Stimulated activated CD4-positive, alpha-beta T cell treated with anti-CD3 and anti-CD28 coated beads, Interleukin-2, amount 100 ng/mL, for 4 hours (primary cell): ENCODE results near the gene HECTD4.
"Not testable (repeated sequence)": the region's sequence is repeated elsewhere in the genome, so short reads cannot be mapped to it uniquely, and the experiment has no call there.

ENCODE experiments used
- DNase-seq: peaks from one replicate; pipeline ENCODE4 v3.0.0-alpha.2; 2020; ENCODE audit warnings: low read depth

Gene HECTD4

DNA sequence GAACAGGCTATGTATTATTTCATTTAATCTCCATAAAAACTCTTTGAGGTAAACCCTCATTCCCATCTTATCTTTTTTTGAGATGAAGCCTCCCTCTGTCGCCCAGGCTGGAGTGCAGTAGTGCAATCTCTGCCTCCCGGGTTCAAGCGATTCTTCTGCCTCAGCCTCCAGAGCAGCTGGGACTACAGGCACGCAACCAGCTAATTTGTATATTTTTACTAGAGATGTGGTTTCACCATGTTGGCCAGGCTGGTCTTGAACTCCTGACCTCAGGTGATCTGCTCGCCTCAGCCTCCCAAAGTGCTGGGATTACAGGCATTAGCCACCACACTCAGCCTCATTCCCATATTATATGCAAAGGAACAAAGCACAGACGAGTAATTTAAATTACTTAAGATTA, 25.5 kb upstream of the HECTD4 start:
- DNase-seq, result not testable (repeated sequence)

DNA sequence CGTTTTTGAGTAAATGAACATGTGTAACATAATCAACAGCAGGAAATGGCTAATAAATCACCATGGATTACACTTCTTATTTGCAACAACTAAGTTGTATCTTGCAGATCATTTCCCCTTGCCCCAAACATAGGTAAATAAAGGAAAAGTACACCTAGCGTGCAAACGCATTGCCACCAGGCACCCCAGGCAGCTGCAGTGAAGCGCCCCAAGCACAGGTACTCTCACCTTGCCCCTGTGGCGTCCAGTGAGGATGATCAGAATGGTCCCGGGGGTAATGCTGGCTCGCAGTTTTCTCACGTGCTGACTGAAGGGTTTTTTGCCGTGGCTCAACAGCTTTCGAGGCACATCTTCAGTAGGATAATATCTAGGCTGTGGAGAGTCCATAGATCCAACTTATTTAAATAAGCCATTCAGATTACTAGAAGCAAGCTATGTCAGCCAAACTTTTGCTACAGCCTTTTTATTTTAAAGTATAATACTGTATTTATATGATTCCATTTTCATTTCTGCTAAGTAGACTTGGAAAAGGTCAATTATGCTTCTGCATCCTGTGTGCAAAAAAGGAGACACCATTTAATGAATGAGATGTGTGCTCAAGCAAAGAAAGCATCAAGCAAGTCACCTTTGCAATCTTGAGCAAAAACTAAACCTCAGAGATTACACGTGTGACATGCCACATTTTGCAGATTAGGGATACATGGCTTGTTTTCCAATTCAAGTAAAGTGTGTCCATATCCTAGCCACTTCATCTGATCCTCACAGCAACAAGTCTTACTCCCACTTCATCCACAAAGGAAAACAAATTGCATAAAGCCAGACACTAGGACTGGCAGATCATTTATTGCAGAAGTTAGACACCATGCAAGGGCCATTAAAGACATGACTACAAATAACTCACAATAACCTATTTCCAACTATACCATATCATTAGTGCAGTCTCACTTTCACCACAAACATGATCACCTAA, 24.6 kb upstream of the HECTD4 start:
- DNase-seq, result no peak

GRCh38 chr12:112401903-112402498, 19.8 kb upstream of the HECTD4 start:
- no peak for DNase-seq

- no peak for DNase-seq
These were observed 18.8 kb upstream of the HECTD4 start for GRCh38 chr12:112401054-112401453.

GRCh38 chr12:112393328-112393727, 11.1 kb upstream of the HECTD4 start:
- DNase-seq, result no peak

DNA sequence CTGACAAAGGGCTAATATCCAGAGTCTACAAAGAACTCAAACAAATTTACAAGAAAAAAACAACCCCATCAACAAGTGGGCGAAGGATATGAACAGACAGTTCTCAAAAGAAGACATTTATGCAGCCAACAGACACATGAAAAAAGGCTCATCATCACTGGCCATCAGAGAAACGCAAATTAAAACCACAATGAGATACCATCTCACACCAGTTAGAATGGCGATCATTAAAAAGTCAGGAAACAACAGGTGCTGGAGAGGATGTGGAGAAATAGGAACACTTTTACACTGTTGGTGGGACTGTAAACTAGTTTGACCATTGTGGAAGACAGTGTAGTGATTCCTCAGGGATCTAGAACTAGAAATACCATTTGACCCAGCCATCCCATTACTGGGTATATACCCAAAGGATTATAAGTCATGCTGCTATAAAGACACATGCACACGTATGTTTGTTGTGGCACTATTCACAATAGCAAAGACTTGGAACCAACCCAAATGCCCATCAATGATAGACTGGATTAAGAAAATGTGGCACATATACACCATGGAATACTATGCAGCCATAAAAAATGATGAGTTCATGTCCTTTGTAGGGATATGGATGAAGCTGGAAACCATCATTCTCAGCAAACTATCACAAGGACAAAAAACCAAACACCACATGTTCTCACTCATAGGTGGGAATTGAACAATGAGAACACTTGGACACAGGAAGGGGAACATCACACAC, 7.9 kb upstream of the HECTD4 start:
- not testable (repeated sequence) for DNase-seq

GRCh38 chr12:112389228-112389627, 7.0 kb upstream of the HECTD4 start:
- no peak for DNase-seq

- DNase-seq, result no peak
These were observed 4.5 kb upstream of the HECTD4 start for GRCh38 chr12:112386726-112387125.

DNA sequence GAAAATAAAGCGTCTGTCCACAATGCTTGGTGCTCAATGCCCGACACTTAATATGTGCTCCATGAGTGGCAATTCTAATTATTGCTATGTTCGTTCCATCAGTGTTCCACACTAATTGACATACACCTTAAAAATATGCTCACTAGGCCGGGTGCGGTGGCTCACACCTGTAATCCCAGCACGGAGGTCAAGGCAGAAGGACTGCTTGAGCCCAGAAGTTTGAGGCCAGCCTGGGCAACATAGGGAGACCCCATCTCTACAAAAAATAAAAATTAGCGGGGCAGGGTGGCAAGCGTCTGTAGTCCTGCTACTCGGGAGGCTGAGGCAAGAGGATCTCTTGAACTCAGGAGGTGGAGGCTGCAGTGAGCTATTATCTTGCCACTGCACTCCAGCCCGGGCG, 635 bp upstream of the HECTD4 start:
- no peak for DNase-seq

- no peak for DNase-seq
These were observed 787 bp downstream of the HECTD4 start for GRCh38 chr12:112381406-112381882.

DNA sequence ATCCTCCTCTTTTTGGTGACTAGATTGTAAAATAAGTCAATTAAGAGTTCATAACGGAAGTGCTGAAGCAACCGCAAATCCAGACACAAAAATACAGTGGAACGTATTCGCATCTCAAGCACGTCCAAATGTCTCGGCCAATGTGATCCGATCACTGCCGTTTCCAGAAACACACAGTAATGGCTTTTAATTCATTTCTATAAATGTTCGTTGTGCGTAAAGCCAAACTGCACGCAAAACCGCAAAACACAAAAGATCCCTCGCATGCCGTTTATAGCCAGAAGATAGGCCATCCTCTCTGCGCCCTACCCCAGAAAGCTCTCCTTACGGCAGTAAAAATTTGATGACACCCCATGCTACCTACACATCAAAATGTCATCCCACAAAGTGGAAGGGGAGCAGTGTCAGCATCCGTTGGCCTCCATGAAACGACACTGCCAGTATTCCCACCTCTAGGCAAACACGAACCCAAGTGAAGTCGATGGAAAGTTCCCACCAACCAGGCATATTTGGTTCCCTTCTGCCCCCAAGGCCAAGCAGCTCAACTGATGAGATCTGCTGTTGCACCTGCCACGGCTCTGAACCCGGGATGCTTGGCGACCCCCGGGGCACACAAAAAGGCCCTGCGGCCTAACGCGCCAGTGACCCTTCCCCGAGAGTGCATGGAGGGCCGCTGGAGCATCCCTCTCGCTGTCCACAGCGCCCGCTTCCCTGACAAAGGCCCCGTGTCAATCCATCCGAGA, 1.4 kb downstream of the HECTD4 start:
- no peak for DNase-seq

- no peak for DNase-seq
These were observed 7.1 kb downstream of the HECTD4 start for GRCh38 chr12:112375105-112375504.

DNA sequence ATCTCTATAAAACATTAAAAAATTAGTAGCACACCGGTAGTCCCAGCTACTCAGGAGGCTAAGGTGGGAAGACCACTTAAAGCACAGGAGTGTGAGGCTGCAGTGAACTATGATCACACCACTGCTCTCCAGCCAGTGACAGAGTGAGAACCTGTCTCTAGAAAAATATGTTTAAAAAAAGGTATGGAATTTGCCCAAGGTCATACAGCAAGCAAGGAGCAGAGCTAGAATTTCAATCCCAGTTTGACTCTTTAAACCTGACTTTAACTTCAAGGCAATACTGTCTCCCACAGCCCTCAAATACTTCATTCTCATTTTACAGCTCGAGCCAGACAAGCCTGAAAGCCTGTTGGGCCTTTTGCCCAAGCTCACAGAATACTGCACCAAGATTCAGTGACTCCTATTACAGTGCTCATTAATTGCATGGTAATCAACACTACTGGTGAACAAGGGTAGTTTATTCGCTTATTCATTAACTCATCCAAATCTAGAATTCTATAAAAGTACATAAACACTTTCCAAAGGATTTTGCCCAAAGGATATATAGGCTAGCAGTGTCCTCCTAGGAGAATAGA, 8.0 kb downstream of the HECTD4 start:
- no peak for DNase-seq

- DNase-seq, result no peak
These were observed 11.2 kb downstream of the HECTD4 start for GRCh38 chr12:112370868-112371510.

DNA sequence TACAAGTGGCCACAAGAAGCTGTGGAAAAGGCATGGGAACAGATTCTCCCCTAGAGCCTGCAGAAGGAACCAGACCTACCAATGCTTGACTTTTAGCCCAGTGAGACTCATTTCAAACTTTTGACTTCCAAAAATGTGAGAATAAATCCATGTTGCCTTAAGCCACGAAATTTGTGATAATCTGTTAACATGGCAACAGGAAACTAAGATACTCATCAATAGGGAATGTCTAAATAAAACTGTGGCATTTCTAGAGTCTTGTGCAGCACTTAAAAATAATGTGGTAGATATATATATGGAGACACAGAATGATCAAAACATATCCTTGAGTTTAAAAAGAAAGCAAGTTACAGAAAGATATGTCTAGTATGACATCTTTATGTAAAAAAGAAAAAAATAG, 12.0 kb downstream of the HECTD4 start:
- DNase-seq, result no peak

DNA sequence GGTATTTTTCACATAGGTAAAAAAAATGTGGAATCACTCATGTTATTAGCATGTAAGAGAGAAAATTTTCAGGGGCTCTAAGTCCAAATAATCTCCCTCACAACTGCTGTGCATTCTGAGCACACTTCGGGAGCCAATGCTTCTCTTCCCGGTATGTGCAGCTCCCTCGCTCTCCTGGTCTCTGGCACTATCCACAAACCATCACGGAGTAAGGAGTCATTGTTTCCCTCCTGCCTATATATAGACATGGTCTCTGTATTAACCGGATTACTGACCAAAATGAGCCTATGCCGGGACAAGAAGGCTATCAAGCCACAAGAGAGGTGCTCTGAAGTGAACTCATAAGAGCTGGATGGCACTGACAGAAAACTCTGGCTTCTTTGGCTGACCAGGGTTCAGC, 13.4 kb downstream of the HECTD4 start:
- no peak for DNase-seq

DNA sequence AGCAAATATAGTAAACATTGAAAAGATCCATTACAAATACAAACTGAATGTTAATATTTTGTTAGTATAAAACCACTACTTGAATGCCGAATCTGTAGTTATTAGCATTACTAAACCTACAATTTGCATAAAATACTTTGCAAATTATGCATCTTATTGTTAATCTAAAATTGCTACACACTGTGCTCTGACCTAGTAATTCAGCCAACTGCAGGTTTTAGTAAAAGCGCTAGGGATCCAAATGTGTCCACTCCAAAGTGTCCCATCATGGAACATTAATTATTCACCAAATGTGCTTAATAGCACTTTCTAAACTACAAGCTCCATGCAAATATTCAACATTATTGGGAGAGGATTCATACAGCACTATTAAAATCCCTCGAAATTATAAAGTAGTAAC, 14.3 kb downstream of the HECTD4 start:
- DNase-seq, result no peak

DNA sequence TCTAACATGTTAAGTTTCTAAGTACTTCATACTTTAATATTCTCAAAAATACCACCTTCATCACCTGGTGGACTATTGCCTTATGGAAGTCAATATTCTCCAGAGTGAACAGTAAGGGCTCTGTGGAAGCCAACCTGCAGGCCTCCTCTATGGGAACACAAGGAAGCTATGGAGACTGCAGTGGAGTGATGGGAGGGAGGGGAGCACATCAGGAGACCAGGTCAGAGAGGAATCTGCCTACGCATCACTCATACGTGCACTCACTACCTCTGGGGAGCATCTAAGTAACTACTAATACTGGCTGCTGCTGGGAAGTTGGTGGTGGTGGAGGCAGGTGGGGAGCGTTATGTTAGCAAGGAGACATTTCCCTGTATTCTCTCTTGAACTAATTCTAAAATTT, 19.9 kb downstream of the HECTD4 start:
- DNase-seq, result no peak

DNA sequence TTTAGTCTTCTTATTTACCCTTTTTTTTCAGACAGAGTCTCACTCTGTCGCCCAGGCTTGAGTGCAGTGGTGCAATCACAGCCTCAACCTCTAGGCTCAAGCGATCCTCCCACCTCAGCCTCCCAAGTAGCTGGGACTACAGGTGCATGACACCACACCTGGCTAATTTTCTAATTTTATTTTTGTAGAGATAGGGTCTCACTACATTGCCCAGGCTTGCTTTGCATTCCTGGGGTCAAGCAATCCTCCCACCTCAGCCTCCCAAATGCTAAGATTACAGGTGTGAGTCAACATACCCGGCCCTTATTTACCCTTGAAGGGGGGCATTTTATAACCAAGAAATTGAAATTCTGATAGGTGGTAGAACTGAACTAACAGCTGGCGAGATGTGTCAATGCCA, 21.0 kb downstream of the HECTD4 start:
- no peak for DNase-seq

DNA sequence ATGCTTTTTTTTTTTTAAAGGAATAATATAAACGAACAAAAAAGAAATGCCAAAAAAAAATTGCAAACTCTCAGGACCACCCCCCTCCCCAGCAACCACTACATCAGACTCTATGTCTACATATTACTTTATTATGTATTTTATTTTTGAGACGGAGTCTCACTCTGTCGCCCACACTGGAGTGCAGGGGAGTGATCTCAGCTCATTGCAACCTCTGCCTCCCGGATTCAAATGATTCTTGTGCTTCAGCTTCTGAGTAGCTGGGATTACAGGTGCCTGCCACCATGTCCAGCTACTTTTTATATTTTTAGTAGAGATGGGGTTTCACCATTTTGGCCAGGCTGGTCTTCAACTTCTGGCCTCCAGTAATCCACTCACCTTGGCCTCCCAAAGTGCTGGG, 22.9 kb downstream of the HECTD4 start:
- no peak for DNase-seq

GRCh38 chr12:112357214-112357613, 25.0 kb downstream of the HECTD4 start:
- DNase-seq, result no peak
